HG03469 (cell line): ENCODE results near the gene RAD9A.

Source experiments
- ATAC-seq: cut with Tn5 transposase; IDR thresholded peaks from one replicate; pipeline ENCODE4 v1.9.1; 2021; ENCODE audit warnings: mild to moderate bottlenecking, moderate library complexity, moderate number of reproducible peaks; ENCODE audit not compliant: unreplicated experiment

RAD9A gene

GRCh38 chr11:67438158-67438902 lies 46.5 kb downstream of the RAD9A start:
- ATAC-seq = no peak

DNA sequence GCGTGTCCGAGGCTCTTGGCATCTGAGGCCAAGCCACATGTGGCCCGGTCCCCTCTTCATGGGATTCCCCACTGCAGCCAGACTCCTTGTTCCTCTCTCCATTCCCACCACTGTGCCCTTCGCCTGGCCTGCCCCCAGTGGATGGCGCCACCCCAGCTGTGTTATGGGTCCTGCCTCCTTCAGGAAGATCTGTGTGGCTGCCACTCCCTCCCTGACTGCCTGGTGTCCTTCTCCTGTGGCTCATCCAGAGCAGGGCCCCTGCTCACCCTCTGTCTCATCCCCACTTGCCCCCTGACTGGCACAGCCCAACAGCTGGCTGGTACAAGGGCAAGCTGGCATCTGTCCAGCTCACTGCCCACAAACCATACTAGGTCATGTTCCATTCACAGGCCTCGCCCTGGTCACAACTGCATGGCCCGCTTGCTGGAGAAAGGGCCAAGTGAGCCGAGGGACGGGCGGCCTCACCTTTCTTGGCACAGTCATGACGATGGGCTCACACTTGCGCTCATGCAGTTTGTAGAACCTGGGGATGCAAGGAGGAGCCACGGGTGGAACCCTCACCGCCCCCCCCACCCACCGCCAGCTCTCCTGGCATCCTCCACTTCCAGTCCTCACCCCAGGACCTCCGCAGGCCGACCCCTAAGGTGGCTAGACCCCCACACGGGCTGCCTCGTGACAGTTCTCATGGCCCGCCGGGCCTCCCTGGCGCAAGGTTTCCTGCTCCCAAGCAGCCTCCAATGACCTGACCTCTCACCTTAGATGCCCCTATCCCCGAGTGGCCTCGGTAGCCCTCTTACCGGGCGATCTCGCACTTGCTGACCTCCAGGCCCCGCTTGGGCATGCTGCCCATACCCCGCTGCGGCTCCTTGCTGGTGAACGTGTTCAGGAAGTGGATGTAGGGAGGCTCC lies 47.8 kb downstream of the RAD9A start:
- ATAC-seq = no peak

- ATAC-seq = no peak
Observed at GRCh38 chr11:67440229-67441097, 48.7 kb downstream of the RAD9A start.

- ATAC-seq = no peak
Observed at GRCh38 chr11:67441098-67441563, 49.3 kb downstream of the RAD9A start.

- ATAC-seq = no peak
Observed at GRCh38 chr11:67441731-67442351, 50.1 kb downstream of the RAD9A start.

DNA sequence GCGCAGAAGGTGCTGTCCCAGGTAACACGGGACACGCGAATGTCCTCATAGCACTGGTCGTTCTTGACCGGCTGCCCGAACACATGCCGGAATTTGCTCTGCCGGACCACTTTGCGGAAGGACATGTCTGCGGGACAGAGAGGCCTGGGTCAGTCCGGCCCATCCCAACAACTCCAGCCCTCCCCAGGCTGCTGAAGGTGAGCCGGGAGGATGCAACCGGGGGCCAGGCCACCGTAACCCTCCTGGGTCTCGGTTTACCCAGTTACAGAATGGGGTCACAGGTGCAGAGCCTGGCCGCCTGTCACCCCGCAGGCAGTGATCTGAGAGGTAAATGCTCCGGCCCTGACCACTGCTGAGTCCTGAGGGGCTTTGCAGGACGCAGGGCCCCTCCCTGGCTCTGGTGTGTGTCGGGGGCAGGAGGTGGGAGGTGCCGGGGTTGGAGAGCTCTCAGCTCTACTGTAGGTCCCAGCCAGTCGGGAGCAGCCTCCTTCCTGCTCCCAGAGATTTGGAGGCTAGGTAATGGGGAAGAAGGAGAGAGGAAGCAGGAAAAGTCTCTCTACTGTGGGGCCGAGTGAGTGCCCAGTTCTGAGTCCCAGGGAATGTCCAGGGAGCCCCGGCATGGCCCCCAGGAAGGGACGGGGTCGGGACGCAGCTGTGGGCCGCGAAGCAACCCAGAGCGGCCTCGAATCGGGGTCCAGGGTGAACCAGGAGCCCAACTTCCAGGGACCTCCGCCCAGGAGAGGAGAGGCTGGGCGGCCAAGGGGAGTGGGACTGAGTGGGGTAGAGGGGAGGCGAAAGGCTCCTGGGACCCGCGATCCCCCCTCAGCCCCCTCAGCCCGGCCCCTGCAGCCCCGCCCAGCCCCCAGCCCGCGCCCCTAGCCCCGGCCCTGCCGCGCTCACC lies 51.0 kb downstream of the RAD9A start:
- ATAC-seq = no peak

DNA sequence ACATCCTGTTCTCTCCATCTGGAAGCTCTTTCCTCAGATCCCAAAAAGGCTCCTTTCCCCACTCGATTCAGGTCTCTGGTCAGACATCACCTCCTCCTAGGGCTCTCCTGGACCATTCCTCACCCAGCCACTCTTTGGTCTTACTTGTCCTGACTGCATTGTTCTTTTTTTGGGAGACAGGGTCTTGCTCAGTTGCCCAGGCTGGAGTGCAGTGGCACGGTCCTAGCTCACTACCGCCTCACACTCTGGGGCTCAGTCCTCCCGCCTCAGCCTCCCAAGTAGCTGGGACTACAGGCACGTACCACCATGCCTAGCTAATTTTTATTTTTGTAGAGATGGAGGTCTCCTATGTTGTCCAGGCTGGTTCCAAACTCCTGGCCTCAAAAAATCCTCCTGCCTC lies 53.7 kb downstream of the RAD9A start:
- ATAC-seq = no peak
